ENCODE data around the gene INAFM2.

INAFM2 gene

DNA sequence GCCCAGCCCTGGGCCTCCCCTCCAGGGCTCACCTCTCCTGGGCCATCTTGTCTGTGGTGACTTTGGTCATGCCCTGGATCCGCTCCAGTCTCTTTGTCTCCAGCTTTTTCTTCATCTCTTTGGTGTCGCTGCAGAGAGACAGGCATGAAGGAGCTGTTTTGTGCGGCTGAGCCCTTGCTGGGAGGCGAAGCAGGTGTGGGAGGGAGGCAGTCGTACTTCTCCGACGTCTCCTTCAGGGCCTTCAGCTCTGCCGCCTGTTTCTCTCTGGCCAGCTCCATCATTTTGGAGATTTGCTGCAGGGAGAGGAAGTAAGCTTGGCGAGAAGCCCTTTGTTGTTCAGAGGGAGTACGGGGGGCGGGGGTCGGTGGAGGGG lies 33.0 kb upstream of the INAFM2 start:
- H3K27me3 ChIP-seq (replicated peaks; ENCODE audit: control insufficient read depth, insufficient read depth, low read length): peaks cover 62% of the 10 kb centered on the region
- no peak for DNase-seq (ENCODE audit: low read depth)
- no peaks in the 10 kb centered on the region for H3K36me3 ChIP-seq (ENCODE audit: control insufficient read depth, insufficient read depth, low read length, severe bottlenecking)
- peaks cover 4% of the 10 kb centered on the region for H3K4me1 ChIP-seq (ENCODE audit: control insufficient read depth, insufficient read depth, low read length)
- no peak overlapping the region for H3K9ac ChIP-seq (ENCODE audit: low read length)
- H3K9me3 ChIP-seq (ENCODE audit: control insufficient read depth, low read length): no peaks in the 10 kb centered on the region
- no peak overlapping the region for H3K4me3 ChIP-seq (ENCODE audit: low read length)

DNA sequence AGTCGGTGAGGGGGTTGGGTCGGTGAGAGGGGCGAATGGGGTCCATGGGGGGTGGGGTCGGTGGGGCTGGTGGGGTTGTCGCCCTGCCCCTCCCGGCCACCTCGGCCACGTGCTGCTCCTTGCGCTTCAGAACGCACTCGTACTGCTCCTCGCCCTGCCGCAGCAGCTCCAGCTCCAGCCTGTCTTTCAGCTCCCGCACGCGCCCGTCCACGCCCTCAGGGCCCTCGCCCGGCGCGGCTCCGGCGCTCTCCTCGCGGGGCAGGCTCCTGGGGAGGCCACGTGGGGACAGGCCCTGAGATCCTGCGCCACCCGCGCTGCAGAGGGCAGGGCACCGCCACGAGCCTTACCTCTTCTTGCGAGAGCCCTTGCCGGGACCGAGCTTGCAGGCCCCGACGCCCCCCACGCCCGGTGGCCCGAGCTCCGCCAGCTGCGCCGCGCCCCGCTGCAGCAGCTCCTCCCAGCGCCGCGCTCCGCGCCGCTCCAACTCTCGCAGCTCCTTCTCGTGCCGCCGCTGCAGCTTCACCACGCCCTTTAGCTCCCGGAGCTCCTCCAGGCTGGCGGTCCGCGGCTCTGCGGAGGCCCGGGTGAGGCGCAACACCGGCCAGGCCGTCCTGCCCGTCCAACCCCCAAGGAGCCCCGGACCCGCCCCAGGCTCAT lies 32.4 kb upstream of the INAFM2 start:
- Histone ChIP-seq H3K4me1 (ENCODE audit: control insufficient read depth, insufficient read depth, low read length) (no peaks in the 10 kb centered on the region), H3K27me3 (replicated peaks; ENCODE audit: control insufficient read depth, insufficient read depth, low read length) (peaks cover 65% of the 10 kb centered on the region), H3K4me3 (ENCODE audit: low read length) (peak overlapping the region; percentile 48), H3K9ac (ENCODE audit: low read length) (no peak overlapping the region), H3K9me3 (ENCODE audit: control insufficient read depth, low read length) (no peaks in the 10 kb centered on the region), H3K36me3 (ENCODE audit: control insufficient read depth, insufficient read depth, low read length, severe bottlenecking) (no peaks in the 10 kb centered on the region)
- peak; percentile 87 for DNase-seq (ENCODE audit: low read depth)

GRCh38 chr15:40292246-40292645 lies 31.2 kb upstream of the INAFM2 start:
- Histone ChIP-seq H3K27me3 (replicated peaks; ENCODE audit: control insufficient read depth, insufficient read depth, low read length) (peaks cover 77% of the 10 kb centered on the region), H3K9me3 (ENCODE audit: control insufficient read depth, low read length) (no peaks in the 10 kb centered on the region), H3K36me3 (ENCODE audit: control insufficient read depth, insufficient read depth, low read length, severe bottlenecking) (no peaks in the 10 kb centered on the region), H3K4me1 (ENCODE audit: control insufficient read depth, insufficient read depth, low read length) (no peaks in the 10 kb centered on the region), H3K9ac (ENCODE audit: low read length) (no peak overlapping the region), H3K4me3 (ENCODE audit: low read length) (no peak overlapping the region)
- no peak for DNase-seq (ENCODE audit: low read depth)

GRCh38 chr15:40293006-40293405 lies 30.5 kb upstream of the INAFM2 start:
- Histone ChIP-seq H3K4me1 (ENCODE audit: control insufficient read depth, insufficient read depth, low read length) (no peaks in the 10 kb centered on the region), H3K9me3 (ENCODE audit: control insufficient read depth, low read length) (no peaks in the 10 kb centered on the region), H3K36me3 (ENCODE audit: control insufficient read depth, insufficient read depth, low read length, severe bottlenecking) (no peaks in the 10 kb centered on the region), H3K27me3 (replicated peaks; ENCODE audit: control insufficient read depth, insufficient read depth, low read length) (peaks cover 79% of the 10 kb centered on the region), H3K4me3 (ENCODE audit: low read length) (no peak overlapping the region), H3K9ac (ENCODE audit: low read length) (no peak overlapping the region)
- no peak for DNase-seq (ENCODE audit: low read depth)

DNA sequence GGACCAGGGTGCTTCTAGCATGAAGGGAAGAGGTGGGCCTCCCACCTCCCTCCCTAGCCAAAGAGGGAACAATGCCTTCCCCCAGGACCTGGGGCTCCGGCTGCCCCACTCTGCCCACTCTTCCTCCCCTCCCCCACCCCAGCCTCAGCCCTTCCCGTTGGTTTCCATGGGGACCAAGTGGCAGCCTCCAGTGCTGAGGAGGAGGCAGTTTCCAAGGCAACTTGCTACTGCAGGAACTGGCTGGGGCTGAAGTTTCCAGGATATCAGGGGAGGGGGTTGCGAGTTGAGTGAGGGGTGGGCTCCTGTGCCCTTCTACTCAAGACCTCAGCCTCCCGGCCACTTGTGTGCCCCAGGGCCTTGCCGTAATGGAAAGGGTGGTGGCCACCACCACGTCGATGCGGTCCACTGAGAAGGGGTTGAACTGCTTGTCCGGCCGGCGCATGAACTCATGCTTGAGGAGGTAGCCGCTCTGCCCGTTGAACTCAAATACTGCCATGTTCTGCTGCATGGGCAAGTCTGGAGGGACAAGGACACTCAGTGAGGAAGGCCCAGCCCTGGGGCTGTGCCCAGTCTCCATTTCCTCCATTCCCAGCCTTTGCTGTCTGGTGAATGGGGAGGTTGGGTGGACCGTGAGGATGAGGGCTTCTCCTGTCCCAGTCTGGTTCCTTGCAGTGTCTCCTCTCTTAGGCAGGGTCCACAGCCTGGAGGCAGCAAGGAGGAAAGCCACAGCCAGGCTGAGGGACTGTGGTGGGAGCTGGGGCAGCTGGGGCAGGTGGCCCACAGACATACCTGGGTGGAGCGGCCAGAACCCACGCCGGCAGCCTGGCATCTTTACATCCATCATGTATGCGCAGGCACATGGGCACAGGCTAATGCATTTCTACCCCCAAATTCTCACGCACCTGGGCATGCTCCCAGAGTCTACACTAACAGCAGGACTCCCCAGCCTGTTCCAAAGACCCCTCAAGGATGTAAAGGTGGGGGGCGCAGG lies 29.3 kb upstream of the INAFM2 start:
- Histone ChIP-seq H3K36me3 (ENCODE audit: control insufficient read depth, insufficient read depth, low read length, severe bottlenecking) (no peaks in the 10 kb centered on the region), H3K4me3 (ENCODE audit: low read length) (no peak overlapping the region), H3K27me3 (replicated peaks; ENCODE audit: control insufficient read depth, insufficient read depth, low read length) (peaks cover 78% of the 10 kb centered on the region), H3K9me3 (ENCODE audit: control insufficient read depth, low read length) (peaks cover 6% of the 10 kb centered on the region), H3K4me1 (ENCODE audit: control insufficient read depth, insufficient read depth, low read length) (no peaks in the 10 kb centered on the region), H3K9ac (ENCODE audit: low read length) (no peak overlapping the region)
- no peak for DNase-seq (ENCODE audit: low read depth)

DNA sequence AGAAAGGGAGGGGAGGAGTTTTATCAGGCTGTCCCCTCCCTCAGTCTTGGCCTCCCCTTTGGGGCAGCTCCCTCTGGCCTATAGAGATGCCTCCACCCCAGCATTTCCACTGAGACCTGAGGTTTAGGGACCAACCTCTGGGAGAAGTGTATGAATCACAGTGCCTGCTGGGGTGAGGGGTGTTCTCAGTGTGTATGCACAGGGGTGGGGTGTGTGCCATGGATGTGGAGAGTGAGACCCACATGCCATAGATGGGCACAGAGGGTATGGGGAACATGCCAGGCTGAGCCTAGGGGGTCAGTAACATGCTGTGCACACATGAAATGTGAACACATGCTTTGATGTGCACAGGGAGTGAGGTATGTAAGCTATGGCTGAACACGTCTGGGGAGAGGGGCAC lies 28.2 kb upstream of the INAFM2 start:
- no peak for DNase-seq (ENCODE audit: low read depth)
- Histone ChIP-seq H3K4me3 (ENCODE audit: low read length) (no peak overlapping the region), H3K36me3 (ENCODE audit: control insufficient read depth, insufficient read depth, low read length, severe bottlenecking) (no peaks in the 10 kb centered on the region), H3K9me3 (ENCODE audit: control insufficient read depth, low read length) (peaks cover 17% of the 10 kb centered on the region), H3K9ac (ENCODE audit: low read length) (no peak overlapping the region), H3K27me3 (replicated peaks; ENCODE audit: control insufficient read depth, insufficient read depth, low read length) (peaks cover 69% of the 10 kb centered on the region), H3K4me1 (ENCODE audit: control insufficient read depth, insufficient read depth, low read length) (no peaks in the 10 kb centered on the region)

DNA sequence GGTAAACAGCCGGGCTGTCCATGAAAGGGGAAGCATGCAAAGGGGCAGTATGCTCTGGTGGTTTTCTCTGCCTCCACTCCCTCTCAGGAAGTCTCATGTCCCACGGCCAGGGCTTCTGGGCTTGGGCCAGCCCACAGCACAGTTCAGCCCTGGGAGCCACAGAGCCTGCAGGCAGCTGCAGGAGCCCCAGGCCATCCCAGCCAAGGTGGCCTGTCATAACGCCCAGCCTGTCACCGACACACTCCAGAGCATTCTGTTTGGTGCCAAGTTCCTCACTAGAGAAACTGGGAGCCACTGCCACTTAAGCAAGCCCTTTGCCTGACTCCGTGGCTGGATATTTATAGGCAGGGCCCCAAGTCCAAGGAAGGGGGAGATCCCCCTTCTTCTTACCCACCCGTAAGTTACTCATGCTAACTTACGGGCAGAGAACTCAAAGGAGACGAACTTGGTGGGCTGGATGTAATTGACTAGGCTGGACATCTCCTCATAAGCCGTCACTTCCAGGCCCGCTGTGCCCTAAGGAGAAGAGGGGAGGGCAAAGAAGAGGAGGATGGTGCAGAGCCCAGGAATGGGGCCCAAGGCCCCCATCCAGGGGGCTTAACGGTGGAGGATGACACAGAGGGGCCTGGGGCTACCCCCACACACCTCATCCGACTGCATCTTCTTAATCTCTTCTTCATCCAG lies 27.5 kb upstream of the INAFM2 start:
- no peaks in the 10 kb centered on the region for H3K36me3 ChIP-seq (ENCODE audit: control insufficient read depth, insufficient read depth, low read length, severe bottlenecking)
- H3K4me3 ChIP-seq (ENCODE audit: low read length): no peak overlapping the region
- no peaks in the 10 kb centered on the region for H3K4me1 ChIP-seq (ENCODE audit: control insufficient read depth, insufficient read depth, low read length)
- peaks cover 22% of the 10 kb centered on the region for H3K9me3 ChIP-seq (ENCODE audit: control insufficient read depth, low read length)
- peaks cover 72% of the 10 kb centered on the region for H3K27me3 ChIP-seq (replicated peaks; ENCODE audit: control insufficient read depth, insufficient read depth, low read length)
- DNase-seq (ENCODE audit: low read depth): no peak
- H3K9ac ChIP-seq (ENCODE audit: low read length): no peak overlapping the region

DNA sequence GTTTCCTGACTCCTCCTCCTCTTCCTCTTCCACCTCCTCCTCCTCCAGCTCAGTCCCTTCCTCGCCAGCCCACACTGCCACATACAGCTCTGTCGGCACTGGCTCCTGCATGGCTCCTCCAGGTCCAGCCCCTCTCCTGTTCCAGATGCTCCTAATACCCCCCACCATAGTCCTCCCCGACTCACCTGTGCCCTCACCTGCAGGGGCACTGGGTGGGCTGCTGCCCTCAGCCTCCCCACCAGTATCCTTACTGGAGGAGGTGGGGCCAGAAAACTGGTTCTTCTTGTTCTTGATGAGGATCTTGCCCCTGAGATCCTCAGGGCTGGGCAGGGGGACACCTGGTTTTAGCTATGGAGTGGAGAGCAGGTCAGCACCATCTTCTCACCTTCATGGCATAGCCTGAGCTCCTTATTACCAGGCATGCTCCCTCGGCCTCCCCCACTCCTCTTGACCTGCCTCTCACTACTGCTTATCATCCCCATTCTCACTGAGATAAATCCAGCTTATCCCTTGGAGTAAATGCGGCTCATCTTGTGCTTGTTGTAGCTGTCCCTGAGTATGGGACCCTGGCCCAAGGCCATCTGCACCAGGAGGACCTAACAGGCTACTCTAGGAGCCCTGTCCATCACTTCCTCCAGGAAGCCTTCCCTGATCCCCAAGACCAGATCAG lies 26.8 kb upstream of the INAFM2 start:
- peaks cover 72% of the 10 kb centered on the region for H3K27me3 ChIP-seq (replicated peaks; ENCODE audit: control insufficient read depth, insufficient read depth, low read length)
- H3K36me3 ChIP-seq (ENCODE audit: control insufficient read depth, insufficient read depth, low read length, severe bottlenecking): no peaks in the 10 kb centered on the region
- H3K9ac ChIP-seq (ENCODE audit: low read length): no peak overlapping the region
- DNase-seq (ENCODE audit: low read depth): no peak
- H3K9me3 ChIP-seq (ENCODE audit: control insufficient read depth, low read length): peaks cover 22% of the 10 kb centered on the region
- H3K4me3 ChIP-seq (ENCODE audit: low read length): no peak overlapping the region
- H3K4me1 ChIP-seq (ENCODE audit: control insufficient read depth, insufficient read depth, low read length): no peaks in the 10 kb centered on the region

DNA sequence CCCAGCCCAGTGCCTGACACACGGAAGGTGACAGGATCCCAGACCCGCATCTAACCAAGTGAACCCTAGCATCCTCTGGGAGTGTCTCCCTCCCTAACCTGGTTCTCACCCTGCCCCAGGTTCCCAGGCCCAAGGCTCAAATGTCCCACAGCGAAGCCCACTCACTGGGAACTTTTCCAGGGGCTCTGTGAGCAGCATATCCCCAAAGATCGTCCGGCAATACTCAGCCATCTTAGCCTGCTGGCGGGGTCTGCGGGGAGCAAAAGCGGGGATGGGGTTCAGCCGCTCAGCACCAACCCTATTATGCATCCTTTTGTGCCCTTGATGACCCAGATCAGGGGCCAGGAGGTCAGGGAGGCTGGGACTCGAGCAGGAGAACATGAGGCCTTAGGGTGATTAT lies 26.1 kb upstream of the INAFM2 start:
- Histone ChIP-seq H3K4me3 (ENCODE audit: low read length) (no peak overlapping the region), H3K9me3 (ENCODE audit: control insufficient read depth, low read length) (peaks cover 22% of the 10 kb centered on the region), H3K9ac (ENCODE audit: low read length) (no peak overlapping the region), H3K4me1 (ENCODE audit: control insufficient read depth, insufficient read depth, low read length) (no peaks in the 10 kb centered on the region), H3K27me3 (replicated peaks; ENCODE audit: control insufficient read depth, insufficient read depth, low read length) (peaks cover 72% of the 10 kb centered on the region), H3K36me3 (ENCODE audit: control insufficient read depth, insufficient read depth, low read length, severe bottlenecking) (no peaks in the 10 kb centered on the region)
- no peak for DNase-seq (ENCODE audit: low read depth)

DNA sequence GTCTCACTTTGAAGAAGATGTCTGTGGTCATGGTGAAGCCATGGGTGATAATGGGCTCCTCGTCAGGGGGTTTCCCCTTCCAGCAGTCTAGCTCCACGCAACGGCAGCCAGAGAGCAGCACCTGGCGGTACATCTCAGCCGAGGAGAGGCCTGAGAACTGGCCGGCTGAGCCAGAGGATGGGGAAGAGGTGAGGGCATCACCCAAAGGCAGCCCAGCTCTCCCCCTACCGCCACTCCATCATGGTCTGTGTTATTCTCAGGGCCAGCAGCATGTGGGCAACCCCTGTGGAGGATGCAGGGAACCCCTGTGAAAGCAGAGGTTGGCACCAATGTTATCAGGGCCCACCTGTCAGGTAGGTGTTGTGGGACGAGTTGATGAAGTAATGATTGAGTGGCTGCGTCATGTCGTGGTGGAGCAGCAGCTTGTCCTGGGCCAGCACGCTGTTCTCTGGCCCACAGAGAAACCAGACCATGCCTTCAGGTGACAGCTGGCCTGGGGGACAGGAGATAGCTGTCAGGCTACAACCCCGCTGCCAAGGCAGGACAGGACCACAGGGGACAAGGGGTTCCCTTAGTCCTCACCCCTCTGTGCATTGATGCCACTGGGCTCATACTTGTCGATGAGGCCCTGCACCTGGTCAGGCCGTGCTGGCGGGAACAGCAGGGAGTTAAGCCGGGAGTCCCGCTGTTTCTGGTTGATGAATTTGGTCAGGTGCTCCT lies 25.1 kb upstream of the INAFM2 start:
- H3K9ac ChIP-seq (ENCODE audit: low read length): no peak overlapping the region
- H3K4me1 ChIP-seq (ENCODE audit: control insufficient read depth, insufficient read depth, low read length): no peaks in the 10 kb centered on the region
- peaks cover 22% of the 10 kb centered on the region for H3K9me3 ChIP-seq (ENCODE audit: control insufficient read depth, low read length)
- H3K27me3 ChIP-seq (replicated peaks; ENCODE audit: control insufficient read depth, insufficient read depth, low read length): peaks cover 68% of the 10 kb centered on the region
- H3K4me3 ChIP-seq (ENCODE audit: low read length): no peak overlapping the region
- DNase-seq (ENCODE audit: low read depth): no peak
- no peaks in the 10 kb centered on the region for H3K36me3 ChIP-seq (ENCODE audit: control insufficient read depth, insufficient read depth, low read length, severe bottlenecking)
